OCI-LY3 (cell line): Measurements from ENCODE around the gene TFAP2B.

ENCODE experiments used
- H2AFZ ChIP-seq: fragments of 200-600, 300-600 bp; shearing (Covaris generic); 2 replicates; pipeline ENCODE4 v1.6.0; 2014; ENCODE audit warnings: antibody characterized with exemption, low read depth, low read length
- H3K27ac ChIP-seq: fragments of 200-600, 300-600 bp; sonication (generic); 2 replicates; pipeline ENCODE4 v1.5.1; 2014; ENCODE audit warnings: mild to moderate bottlenecking, low read length, moderate library complexity, mixed read lengths
- H3K27me3 ChIP-seq: fragments of 200-600, 300-600 bp; sonication (generic); 2 replicates; pipeline ENCODE4 v1.6.1; 2014; ENCODE audit warnings: low read depth, low read length, mixed read lengths
- H3K36me3 ChIP-seq: fragments of 200-600, 300-600 bp; sonication (generic); replicated peaks from 2 replicates; pipeline ENCODE3; 2014; ENCODE audit warnings: low read depth, low read length, mixed read lengths
- H3K4me1 ChIP-seq: fragments of 300-600, 200-600 bp; sonication (generic); 2 replicates; pipeline ENCODE4 v1.6.1; 2014; ENCODE audit warnings: low read length, mixed read lengths
- H3K4me2 ChIP-seq: fragments of 200-600, 300-600 bp; sonication (generic); 2 replicates; pipeline ENCODE4 v1.6.1; 2014; ENCODE audit warnings: low read length, mixed read lengths
- H3K4me3 ChIP-seq: fragments of 300-600, 200-600 bp; sonication (generic); 2 replicates; pipeline ENCODE4 v1.5.1; 2014; ENCODE audit warnings: antibody characterized with exemption, mild to moderate bottlenecking, low read length, moderate library complexity
- H3K79me2 ChIP-seq: fragments of 300-600, 200-600 bp; shearing (Covaris generic); 2 replicates; pipeline ENCODE4 v1.6.1; 2014; ENCODE audit warnings: mild to moderate bottlenecking, low read length, mixed read lengths
- H3K9ac ChIP-seq: fragments of 300-600, 200-600 bp; shearing (Covaris generic); 2 replicates; pipeline ENCODE4 v1.6.0; 2014; ENCODE audit warnings: mild to moderate bottlenecking, low read length, moderate library complexity
- H3K9me3 ChIP-seq: fragments of 200-600, 300-600 bp; shearing (Covaris generic); 2 replicates; pipeline ENCODE4 v1.6.1; 2014; ENCODE audit warnings: low read length, mixed read lengths; ENCODE audit not compliant: insufficient read depth
- H4K20me1 ChIP-seq: fragments of 200-600, 300-600 bp; sonication (generic); 2 replicates; pipeline ENCODE4 v1.6.1; 2016; ENCODE audit warnings: low read length, mixed read lengths; ENCODE audit not compliant: insufficient read depth
- CTCF ChIP-seq: fragments of 200-600, 300-600 bp; sonication (generic); IDR thresholded peaks from 2 replicates; pipeline ENCODE4 v1.5.1; 2014; ENCODE audit warnings: antibody characterized with exemption, low read length, low read depth
- EZH2phosphoT487 ChIP-seq: fragments of 200-600 bp; shearing (Covaris generic); IDR thresholded peaks from 2 replicates; pipeline ENCODE4 v1.6.1; 2018; ENCODE audit warnings: antibody characterized with exemption, mixed run types, low read depth

Gene TFAP2B

DNA sequence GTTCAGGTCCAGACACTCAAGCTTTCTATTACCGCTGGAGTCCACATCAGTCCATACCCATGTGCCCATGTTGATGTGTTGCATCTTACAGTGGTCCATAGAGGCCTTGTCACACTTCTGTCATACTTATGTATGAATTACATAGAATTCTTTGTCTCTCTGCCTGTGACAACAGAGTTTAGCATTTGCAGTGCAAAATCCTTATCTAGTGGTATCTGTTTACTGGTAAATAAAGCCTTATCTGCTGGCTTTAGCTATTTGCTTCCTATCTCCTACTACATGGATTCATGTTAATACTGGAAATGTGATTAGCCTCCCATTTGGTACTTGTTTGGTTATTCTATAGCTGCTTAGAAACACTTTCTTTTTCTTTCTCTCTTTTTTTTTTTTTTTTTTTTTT lies 49.8 kb downstream of the TFAP2B start:
- H4K20me1 ChIP-seq = no peaks in the 10 kb centered on the region
- H3K9ac ChIP-seq = no peak overlapping the region
- no peak overlapping the region for H3K4me2 ChIP-seq
- no peak overlapping the region for H3K4me3 ChIP-seq
- no peak overlapping the region for H3K27ac ChIP-seq
- no peaks in the 10 kb centered on the region for H3K27me3 ChIP-seq
- H3K79me2 ChIP-seq = no peaks in the 10 kb centered on the region
- no peak for TF ChIP-seq EZH2phosphoT487
- no peak for TF ChIP-seq CTCF
- no peak overlapping the region for H2AFZ ChIP-seq
- H3K4me1 ChIP-seq = no peaks in the 10 kb centered on the region
- H3K9me3 ChIP-seq = no peaks in the 10 kb centered on the region
- no peaks in the 10 kb centered on the region for H3K36me3 ChIP-seq

- Histone ChIP-seq H4K20me1 (no peaks in the 10 kb centered on the region), H3K9ac (no peak overlapping the region), H3K79me2 (no peaks in the 10 kb centered on the region), H3K36me3 (no peaks in the 10 kb centered on the region), H3K27ac (no peak overlapping the region), H3K4me3 (no peak overlapping the region), H3K4me2 (no peak overlapping the region), H2AFZ (no peak overlapping the region), H3K4me1 (no peaks in the 10 kb centered on the region), H3K27me3 (no peaks in the 10 kb centered on the region), H3K9me3 (no peaks in the 10 kb centered on the region)
- TF ChIP-seq CTCF = no peak
- no peak for TF ChIP-seq EZH2phosphoT487
Measured at GRCh38 chr6:50873167-50873566, 54.5 kb downstream of the TFAP2B start.

- Histone ChIP-seq H3K4me2 (no peak overlapping the region), H3K9ac (no peak overlapping the region), H3K27me3 (no peaks in the 10 kb centered on the region), H3K9me3 (no peaks in the 10 kb centered on the region), H3K27ac (no peak overlapping the region), H2AFZ (no peak overlapping the region), H4K20me1 (no peaks in the 10 kb centered on the region), H3K36me3 (no peaks in the 10 kb centered on the region), H3K4me1 (no peaks in the 10 kb centered on the region), H3K79me2 (no peaks in the 10 kb centered on the region), H3K4me3 (no peak overlapping the region)
- TF ChIP-seq EZH2phosphoT487 = no peak
- no peak for TF ChIP-seq CTCF
Measured at GRCh38 chr6:50884364-50884763, 65.7 kb downstream of the TFAP2B start.

GRCh38 chr6:50887112-50887511 lies 68.4 kb downstream of the TFAP2B start:
- H3K36me3 ChIP-seq = no peaks in the 10 kb centered on the region
- no peaks in the 10 kb centered on the region for H3K4me1 ChIP-seq
- no peaks in the 10 kb centered on the region for H3K9me3 ChIP-seq
- H3K4me2 ChIP-seq = no peak overlapping the region
- no peak overlapping the region for H2AFZ ChIP-seq
- H4K20me1 ChIP-seq = no peaks in the 10 kb centered on the region
- H3K27ac ChIP-seq = no peak overlapping the region
- TF ChIP-seq EZH2phosphoT487 = no peak
- TF ChIP-seq CTCF = no peak
- no peaks in the 10 kb centered on the region for H3K27me3 ChIP-seq
- no peaks in the 10 kb centered on the region for H3K79me2 ChIP-seq
- no peak overlapping the region for H3K4me3 ChIP-seq
- H3K9ac ChIP-seq = no peak overlapping the region
